CD4-positive, alpha-beta memory T cell (primary cell): Measurements from ENCODE around the gene TRAPPC2B. TPM values are rescaled to one million over a fixed set of nuclear protein-coding genes. Genes with fewer than 3 reads are reported as not detected.
"Not testable (repeated sequence)": the region's sequence is repeated elsewhere in the genome, so short reads cannot be mapped to it uniquely, and the experiment has no call there.

Experiments
- CTCF ChIA-PET: fragments of 350-600 bp; sonication (Branson Sonifier 250); formaldehyde crosslinking; loops from one replicate; lab custom pipeline; 2021; ENCODE audit warnings: inconsistent platforms; ENCODE audit not compliant: partially characterized antibody; lab: Charles Lee
- POLR2A ChIA-PET: fragments of 350-600 bp; sonication (Branson Sonifier 250); formaldehyde crosslinking; loops from one replicate; lab custom pipeline; 2021; ENCODE audit not compliant: partially characterized antibody; lab: Charles Lee
- DNase-seq, 5 donors: peaks; one replicate each; pipeline versions ENCODE4 v3.0.0 to v3.0.0-alpha.2; 2020 to 2022; ENCODE audit warnings: mixed read lengths in 1 of 5
- H3K27ac ChIP-seq: one replicate; pipeline ENCODE4 v1.7.0; 2013; ENCODE audit warnings: low read depth, low read length
- H3K27me3 ChIP-seq: 2 replicates; pipeline ENCODE4 v1.7.0; 2013; ENCODE audit warnings: mild to moderate bottlenecking, low read length, moderate library complexity; ENCODE audit not compliant: insufficient read depth
- H3K36me3 ChIP-seq: 2 replicates; pipeline ENCODE4 v1.7.0; 2013; ENCODE audit warnings: mild to moderate bottlenecking, low read length, moderate library complexity; ENCODE audit not compliant: insufficient read depth
- H3K4me1 ChIP-seq: 2 replicates; pipeline ENCODE4 v1.7.0; 2013; ENCODE audit warnings: mild to moderate bottlenecking, low read length, moderate library complexity; ENCODE audit not compliant: insufficient read depth
- H3K4me3 ChIP-seq, 2 donors: one replicate each; pipeline ENCODE4 v1.7.0; 2013; ENCODE audit warnings: low read length in 2 of 2, mild to moderate bottlenecking in 1 of 2
- H3K9me3 ChIP-seq, 2 donors: one replicate each; pipeline ENCODE4 v1.7.0; 2013; ENCODE audit warnings: low read length in 2 of 2, control low read depth in 1 of 2; ENCODE audit not compliant: control insufficient read depth in 1 of 2
- H3K27ac Mint-ChIP-seq, 7 donors: one replicate each; pipeline ENCODE4 v1.8.0; 2020 to 2021; ENCODE audit warnings: mixed read lengths in 7 of 7, mild to moderate bottlenecking in 6 of 7, inconsistent platforms in 3 of 7, moderate library complexity in 3 of 7
- H3K27me3 Mint-ChIP-seq, 2 donors: one replicate each; pipeline ENCODE4 v1.8.0; 2020 to 2021; ENCODE audit warnings: mixed read lengths in 2 of 2
- H3K36me3 Mint-ChIP-seq, 2 donors: one replicate each; pipeline ENCODE4 v1.8.0; 2020 to 2021; ENCODE audit warnings: mixed read lengths in 2 of 2, inconsistent platforms in 1 of 2, mild to moderate bottlenecking in 1 of 2
- H3K4me1 Mint-ChIP-seq, 4 donors: one replicate each; pipeline ENCODE4 v1.8.0; 2020 to 2021; ENCODE audit warnings: mixed read lengths in 4 of 4, mild to moderate bottlenecking in 1 of 4
- H3K4me3 Mint-ChIP-seq, 8 donors: one replicate each; pipeline ENCODE4 v1.8.0; 2020 to 2021; ENCODE audit warnings: mixed read lengths in 8 of 8, mild to moderate bottlenecking in 7 of 8, moderate library complexity in 6 of 8, inconsistent platforms in 3 of 8
- H3K9me3 Mint-ChIP-seq, 8 donors: one replicate each; pipeline ENCODE4 v1.8.0; 2020 to 2021; ENCODE audit warnings: mixed read lengths in 8 of 8, mild to moderate bottlenecking in 5 of 8, inconsistent platforms in 3 of 8, moderate library complexity in 1 of 8
- intact Hi-C: fragments of 100-400 bp; cut with micrococcal nuclease; formaldehyde crosslinking; loops from one replicate; pipeline ENCODE4 v1.15.1; 2023
- polyA plus RNA-seq, 2 donors: library from polyadenylated mRNA; unstranded; fragments of 300-500 nt; fragmentation: Illumina TruSeq; gene quantifications; one replicate each; pipeline ENCODE4 v1.2.3, GENCODE V29; 2021
- total RNA-seq, 2 experiments: library from RNA; stranded (reverse); gene quantifications; one replicate each; pipeline ENCODE4 v1.2.3, GENCODE V29; 2021

TRAPPC2B gene
- total and polyA plus RNA-seq, 4 experiments from 2014 or later = 11.0 to 31.0 (median 19.7) TPM

GRCh38 chr19:57363688-57364181 lies 384 bp downstream of the TRAPPC2B start:
- peak overlapping the region; percentile 76 for H3K27ac ChIP-seq
- ChIA-PET CTCF (interaction anchor here (1.0 to 1.3 kb wide), 2 partner anchors 26 to 43 kb away, joined by 3 read pairs; partner anchors contain the start of gene ZNF548), POLR2A (interaction anchor here (1.1 to 2.3 kb wide), 6 partner anchors 10 to 221 kb away, joined by 3 to 15 read pairs (median 6); partner anchors contain the start of genes ZIK1, ZNF264, ZNF304 and ZNF548)
- H3K4me3 ChIP-seq = peak overlapping the region; percentile 51 to 70
- Mint-ChIP-seq H3K27me3 (peaks cover 0 to 2% of the 10 kb centered on the region in 2 donors), H3K4me3 (peak overlapping the region; percentile 92 to 97 (median 94)), H3K27ac (peak overlapping the region; percentile 97 to 99 (median 99)), H3K36me3 (peaks cover 42 to 47% of the 10 kb centered on the region in 2 donors), H3K9me3 (peaks cover 2 to 71% (median 39%) of the 10 kb centered on the region in 8 donors), H3K4me1 (peaks cover 12 to 18% (median 16%) of the 10 kb centered on the region in 4 donors)
- peaks cover 0 to 9% of the 10 kb centered on the region in 2 donors for H3K9me3 ChIP-seq
- H3K4me1 ChIP-seq = peaks cover 12% of the 10 kb centered on the region
- H3K27me3 ChIP-seq = no peaks in the 10 kb centered on the region
- no peaks in the 10 kb centered on the region for H3K36me3 ChIP-seq
- intact Hi-C loops = loop anchor here (1.0 to 2.0 kb wide), 8 partner anchors 12 to 639 kb away; partner anchors contain the start of genes ZNF17, ZNF304, ZNF416 and ZNF460
- no peak for DNase-seq

- peak overlapping the region in 1 of 7 donors; percentile 46 for H3K27ac Mint-ChIP-seq
- peaks cover 0 to 5% of the 10 kb centered on the region in 2 donors for H3K9me3 ChIP-seq
- H3K36me3 ChIP-seq = peaks cover 2% of the 10 kb centered on the region
- H3K36me3 Mint-ChIP-seq = peaks cover 53 to 63% of the 10 kb centered on the region in 2 donors
- H3K4me1 Mint-ChIP-seq = peaks cover 14 to 18% (median 16%) of the 10 kb centered on the region in 4 donors
- H3K27ac ChIP-seq = no peak overlapping the region
- H3K4me1 ChIP-seq = peaks cover 12% of the 10 kb centered on the region
- ChIA-PET POLR2A (no interaction called here), CTCF (no interaction called here)
- peaks cover 0 to 2% of the 10 kb centered on the region in 2 donors for H3K27me3 Mint-ChIP-seq
- no peak overlapping the region for H3K4me3 ChIP-seq
- peak overlapping the region in 1 of 8 donors; percentile 54 for H3K4me3 Mint-ChIP-seq
- intact Hi-C loops = no loop called here
- DNase-seq = no peak
- H3K9me3 Mint-ChIP-seq = peaks cover 2 to 65% (median 30%) of the 10 kb centered on the region in 8 donors
- no peaks in the 10 kb centered on the region for H3K27me3 ChIP-seq
Observed at GRCh38 chr19:57366776-57367175, 3.4 kb downstream of the TRAPPC2B start.

- no peak overlapping the region for H3K4me3 Mint-ChIP-seq
- no peak overlapping the region for H3K27ac Mint-ChIP-seq
- CTCF ChIA-PET = no interaction called here
- Histone ChIP-seq H3K4me1 (no peaks in the 10 kb centered on the region), H3K4me3 (no peak overlapping the region), H3K9me3 (peaks cover 10 to 29% of the 10 kb centered on the region in 2 donors), H3K27ac (no peak overlapping the region), H3K36me3 (peaks cover 13% of the 10 kb centered on the region), H3K27me3 (no peaks in the 10 kb centered on the region)
- DNase-seq = no peak
- intact Hi-C loops = no loop called here
- peaks cover 0 to 83% (median 56%) of the 10 kb centered on the region in 8 donors for H3K9me3 Mint-ChIP-seq
- H3K36me3 Mint-ChIP-seq = peaks cover 80 to 85% of the 10 kb centered on the region in 2 donors
- POLR2A ChIA-PET = no interaction called here
- H3K27me3 Mint-ChIP-seq = no peaks in the 10 kb centered on the region
- H3K4me1 Mint-ChIP-seq = peaks cover 0 to 3% (median 2%) of the 10 kb centered on the region in 4 donors
Observed at GRCh38 chr19:57374179-57374578, 10.8 kb downstream of the TRAPPC2B start.

- H3K4me3 Mint-ChIP-seq, H3K27me3 ChIP-seq, H3K27ac ChIP-seq, CTCF ChIA-PET, intact Hi-C loops, H3K4me1 ChIP-seq, H3K27me3 Mint-ChIP-seq, H3K4me1 Mint-ChIP-seq, H3K4me3 ChIP-seq, DNase-seq, POLR2A ChIA-PET: not testable (repeated sequence)
- Histone ChIP-seq H3K36me3 (peaks cover 13% of the 10 kb centered on the region), H3K9me3 (peaks cover 12 to 33% of the 10 kb centered on the region in 2 donors)
- H3K27ac Mint-ChIP-seq = peak overlapping the region in 1 of 7 donors; percentile 20
- peaks cover 0 to 87% (median 59%) of the 10 kb centered on the region in 8 donors for H3K9me3 Mint-ChIP-seq
- H3K36me3 Mint-ChIP-seq = peaks cover 82 to 85% of the 10 kb centered on the region in 2 donors
Observed at GRCh38 chr19:57374647-57375046, 11.3 kb downstream of the TRAPPC2B start.

- H3K9me3 ChIP-seq = peaks cover 12 to 40% of the 10 kb centered on the region in 2 donors
- Mint-ChIP-seq H3K9me3 (peaks cover 0 to 90% (median 70%) of the 10 kb centered on the region in 8 donors), H3K27ac (peak overlapping the region in 1 of 7 donors; percentile 10), H3K4me3 (no peak overlapping the region), H3K4me1 (peaks cover 0 to 3% (median 1%) of the 10 kb centered on the region in 4 donors), H3K27me3 (no peaks in the 10 kb centered on the region), H3K36me3 (peaks cover 75 to 79% of the 10 kb centered on the region in 2 donors)
- ChIA-PET POLR2A (no interaction called here), CTCF (no interaction called here)
- no peak overlapping the region for H3K4me3 ChIP-seq
- intact Hi-C loops = no loop called here
- no peak for DNase-seq
- H3K4me1 ChIP-seq = no peaks in the 10 kb centered on the region
- no peak overlapping the region for H3K27ac ChIP-seq
- peaks cover 13% of the 10 kb centered on the region for H3K36me3 ChIP-seq
- no peaks in the 10 kb centered on the region for H3K27me3 ChIP-seq
Observed at GRCh38 chr19:57376151-57376550, 12.8 kb downstream of the TRAPPC2B start.

GRCh38 chr19:57377498-57378146 lies 14.3 kb downstream of the TRAPPC2B start:
- Mint-ChIP-seq H3K27me3 (no peaks in the 10 kb centered on the region), H3K36me3 (peaks cover 60 to 64% of the 10 kb centered on the region in 2 donors), H3K9me3 (peaks cover 0 to 83% (median 66%) of the 10 kb centered on the region in 8 donors), H3K4me3 (no peak overlapping the region), H3K4me1 (peaks cover 0 to 3% (median 1%) of the 10 kb centered on the region in 4 donors), H3K27ac (no peak overlapping the region)
- no peak overlapping the region for H3K27ac ChIP-seq
- peaks cover 3% of the 10 kb centered on the region for H3K36me3 ChIP-seq
- POLR2A ChIA-PET = no interaction called here
- no peak overlapping the region for H3K4me3 ChIP-seq
- no peak for DNase-seq
- peaks cover 12 to 36% of the 10 kb centered on the region in 2 donors for H3K9me3 ChIP-seq
- CTCF ChIA-PET = no interaction called here
- no peaks in the 10 kb centered on the region for H3K4me1 ChIP-seq
- intact Hi-C loops = no loop called here
- H3K27me3 ChIP-seq = no peaks in the 10 kb centered on the region

GRCh38 chr19:57380923-57381322 lies 17.6 kb downstream of the TRAPPC2B start:
- Histone ChIP-seq H3K36me3 (no peaks in the 10 kb centered on the region), H3K9me3 (peaks cover 12 to 32% of the 10 kb centered on the region in 2 donors), H3K27me3 (no peaks in the 10 kb centered on the region), H3K4me1 (no peaks in the 10 kb centered on the region), H3K4me3 (no peak overlapping the region), H3K27ac (no peak overlapping the region)
- peaks cover 0 to 67% (median 53%) of the 10 kb centered on the region in 8 donors for H3K9me3 Mint-ChIP-seq
- H3K27me3 Mint-ChIP-seq = peaks cover 0 to 1% of the 10 kb centered on the region in 2 donors
- intact Hi-C loops = no loop called here
- ChIA-PET POLR2A (no interaction called here), CTCF (no interaction called here)
- H3K4me1 Mint-ChIP-seq = no peaks in the 10 kb centered on the region
- no peak overlapping the region for H3K4me3 Mint-ChIP-seq
- H3K36me3 Mint-ChIP-seq = peaks cover 31 to 40% of the 10 kb centered on the region in 2 donors
- peak overlapping the region in 1 of 7 donors; percentile 6 for H3K27ac Mint-ChIP-seq
- DNase-seq = no peak
